H9 (cell line): ENCODE results near the gene ANKS1B. TPM values are rescaled to one million over a fixed set of nuclear protein-coding genes. Genes with fewer than 3 reads are reported as not detected.

ENCODE experiments used
- DNase-seq: peaks from one replicate; pipeline ENCODE4 v3.0.0-alpha.2; 2017
- H2AFZ ChIP-seq: one replicate; pipeline ENCODE4 v1.6.1; 2013; ENCODE audit warnings: mild to moderate bottlenecking, low read length, control low read depth, moderate library complexity
- H2AK5ac ChIP-seq: 2 replicates; pipeline ENCODE4 v1.6.1; 2013; ENCODE audit warnings: low read length, control low read depth, mixed read lengths; ENCODE audit not compliant: insufficient read length
- H2BK120ac ChIP-seq: one replicate; pipeline ENCODE4 v1.6.1; 2013; ENCODE audit warnings: low read depth, mild to moderate bottlenecking, low read length, control low read depth, inconsistent platforms; ENCODE audit not compliant: poor library complexity, severe bottlenecking
- H2BK12ac ChIP-seq: 2 replicates; pipeline ENCODE4 v1.6.1; 2013; ENCODE audit warnings: low read length, control low read depth, mixed read lengths, low read depth; ENCODE audit not compliant: insufficient read length
- H2BK15ac ChIP-seq: 2 replicates; pipeline ENCODE4 v1.6.1; 2013; ENCODE audit warnings: low read depth, low read length, control low read depth
- H2BK20ac ChIP-seq: one replicate; pipeline ENCODE4 v1.6.1; 2013; ENCODE audit warnings: low read depth, mild to moderate bottlenecking, low read length, control low read depth, inconsistent platforms; ENCODE audit not compliant: poor library complexity, severe bottlenecking
- H2BK5ac ChIP-seq: 2 replicates; pipeline ENCODE4 v1.6.1; 2013; ENCODE audit warnings: low read length, control low read depth, mixed read lengths; ENCODE audit not compliant: insufficient read length
- H3K14ac ChIP-seq: 2 replicates; pipeline ENCODE4 v1.6.1; 2013; ENCODE audit warnings: low read length, control low read depth; ENCODE audit not compliant: insufficient read depth
- H3K18ac ChIP-seq: 2 replicates; pipeline ENCODE4 v1.6.1; 2013; ENCODE audit warnings: low read depth, mild to moderate bottlenecking, mixed read lengths, low read length, control low read depth; ENCODE audit not compliant: insufficient read length
- H3K23ac ChIP-seq: 2 replicates; pipeline ENCODE4 v1.6.1; 2013; ENCODE audit warnings: low read length, control low read depth, mixed read lengths, low read depth; ENCODE audit not compliant: insufficient read length
- H3K23me2 ChIP-seq: 2 replicates; pipeline ENCODE4 v1.6.1; 2013; ENCODE audit warnings: low read depth, mild to moderate bottlenecking, mixed read lengths, low read length, control low read depth; ENCODE audit not compliant: insufficient read length, poor library complexity, severe bottlenecking
- H3K27ac ChIP-seq: 2 replicates; pipeline ENCODE4 v1.5.1; 2013; ENCODE audit warnings: low read length, control low read depth, mixed read lengths, low read depth; ENCODE audit not compliant: insufficient read length
- H3K27me3 ChIP-seq: 2 replicates; pipeline ENCODE4 v1.6.1; 2013; ENCODE audit warnings: low read length, control low read depth, inconsistent platforms; ENCODE audit not compliant: insufficient read depth
- H3K4ac ChIP-seq: 2 replicates; pipeline ENCODE4 v1.6.1; 2013; ENCODE audit warnings: low read depth, mild to moderate bottlenecking, control low read depth, inconsistent platforms, low read length, moderate library complexity
- H3K4me1 ChIP-seq: 2 replicates; pipeline ENCODE4 v1.6.1; 2013; ENCODE audit warnings: low read length, control low read depth, inconsistent platforms; ENCODE audit not compliant: insufficient read depth
- H3K4me2 ChIP-seq: 2 replicates; pipeline ENCODE4 v1.6.1; 2013; ENCODE audit warnings: low read length, control low read depth, mixed read lengths; ENCODE audit not compliant: insufficient read length, insufficient read depth
- H3K56ac ChIP-seq: 2 replicates; pipeline ENCODE4 v1.6.1; 2013; ENCODE audit warnings: low read depth, mild to moderate bottlenecking, mixed read lengths, low read length, control low read depth; ENCODE audit not compliant: insufficient read length
- H3K79me1 ChIP-seq: 2 replicates; pipeline ENCODE4 v1.6.1; 2013; ENCODE audit warnings: low read depth, mild to moderate bottlenecking, moderate library complexity, low read length, control low read depth, inconsistent platforms; ENCODE audit not compliant: insufficient read depth, poor library complexity, severe bottlenecking
- H3K79me2 ChIP-seq: 2 replicates; pipeline ENCODE4 v1.6.1; 2013; ENCODE audit warnings: low read length, control low read depth, inconsistent platforms; ENCODE audit not compliant: insufficient read depth
- H3K9ac ChIP-seq: 2 replicates; pipeline ENCODE4 v1.6.1; 2013; ENCODE audit warnings: low read length, control low read depth, mixed read lengths; ENCODE audit not compliant: insufficient read length; ENCODE audit errors: extremely low read depth
- H3K9me3 ChIP-seq: one replicate; pipeline ENCODE4 v1.6.1; 2013; ENCODE audit warnings: low read depth, low read length, inconsistent platforms; ENCODE audit not compliant: control insufficient read depth
- H3T11ph ChIP-seq: one replicate; pipeline ENCODE4 v1.6.1; 2013; ENCODE audit warnings: mild to moderate bottlenecking, low read length, control low read depth, inconsistent platforms
- H4K20me1 ChIP-seq: one replicate; pipeline ENCODE4 v1.6.1; 2013; ENCODE audit not compliant: control insufficient read depth, insufficient read length, insufficient read depth
- H4K5ac ChIP-seq: 2 replicates; pipeline ENCODE4 v1.6.1; 2013; ENCODE audit warnings: low read depth, mild to moderate bottlenecking, mixed read lengths, low read length, control low read depth; ENCODE audit not compliant: insufficient read length
- H4K8ac ChIP-seq: replicated peaks from 2 replicates; pipeline ENCODE4 v1.6.1; 2013; ENCODE audit warnings: low read length, control low read depth, mixed read lengths, low read depth; ENCODE audit not compliant: insufficient read length
- H4K91ac ChIP-seq: 2 replicates; pipeline ENCODE4 v1.6.1; 2013; ENCODE audit warnings: low read depth, mild to moderate bottlenecking, moderate library complexity, mixed read lengths, low read length, control low read depth; ENCODE audit not compliant: insufficient read length
- H3K27ac Mint-ChIP-seq, 3 experiments: 2 replicates in 2 of 3; 3 replicates in 1 of 3; pipeline ENCODE4 v1.8.0; 2020 to 2021; ENCODE audit warnings: mixed read lengths in 3 of 3, mild to moderate bottlenecking in 1 of 3, moderate library complexity in 1 of 3
- H3K27me3 Mint-ChIP-seq: 2 replicates; pipeline ENCODE4 v1.8.0; 2021; ENCODE audit warnings: low read depth, mild to moderate bottlenecking, moderate library complexity, mixed read lengths
- H3K36me3 Mint-ChIP-seq, 3 experiments: 2 replicates in 2 of 3; 3 replicates in 1 of 3; pipeline ENCODE4 v1.8.0; 2020 to 2021; ENCODE audit warnings: low read depth in 3 of 3, mixed read lengths in 3 of 3; ENCODE audit not compliant: insufficient read depth in 1 of 3
- H3K4me1 Mint-ChIP-seq, 2 experiments: 2 replicates each; pipeline ENCODE4 v1.8.0; 2020; ENCODE audit warnings: mixed read lengths in 2 of 2
- H3K4me3 Mint-ChIP-seq, 2 experiments: 2 replicates in 1 of 2; 3 replicates in 1 of 2; pipeline ENCODE4 v1.8.0; 2020 to 2021; ENCODE audit warnings: mild to moderate bottlenecking in 2 of 2, mixed read lengths in 2 of 2, moderate library complexity in 1 of 2
- H3K9me3 Mint-ChIP-seq, 2 experiments: 2 replicates in 1 of 2; 3 replicates in 1 of 2; pipeline ENCODE4 v1.8.0; 2020; ENCODE audit warnings: mild to moderate bottlenecking in 2 of 2, mixed read lengths in 2 of 2, moderate library complexity in 1 of 2
- WGBS: extraction: QIAGEN DNeasy Blood & Tissue Kit; methylation state at CpG from one replicate; pipeline ENCODE4 v1.1.7; 2013; ENCODE audit warnings: missing lambda C conversion rate, low lambda C conversion rate, mixed read lengths; ENCODE audit not compliant: insufficient read length; ENCODE audit errors: extremely low coverage; 5-methylcytosine and 5-hydroxymethylcytosine counted together
- total RNA-seq: library from RNA; stranded (reverse); gene quantifications from 2 replicates; pipeline ENCODE4 v1.2.1, GENCODE V29; 2021
- TF ChIP-seq, protein P1 (sequence below): fragments of 200-600 bp; sonication (generic); conservative IDR thresholded peaks from 3 replicates; pipeline ENCODE4 v1.8.0; 2021; ENCODE audit warnings: antibody characterized with exemption, mild to moderate bottlenecking

Gene ANKS1B
- total RNA-seq, 1 experiment from 2014 or later, result 4.1 TPM

DNA sequence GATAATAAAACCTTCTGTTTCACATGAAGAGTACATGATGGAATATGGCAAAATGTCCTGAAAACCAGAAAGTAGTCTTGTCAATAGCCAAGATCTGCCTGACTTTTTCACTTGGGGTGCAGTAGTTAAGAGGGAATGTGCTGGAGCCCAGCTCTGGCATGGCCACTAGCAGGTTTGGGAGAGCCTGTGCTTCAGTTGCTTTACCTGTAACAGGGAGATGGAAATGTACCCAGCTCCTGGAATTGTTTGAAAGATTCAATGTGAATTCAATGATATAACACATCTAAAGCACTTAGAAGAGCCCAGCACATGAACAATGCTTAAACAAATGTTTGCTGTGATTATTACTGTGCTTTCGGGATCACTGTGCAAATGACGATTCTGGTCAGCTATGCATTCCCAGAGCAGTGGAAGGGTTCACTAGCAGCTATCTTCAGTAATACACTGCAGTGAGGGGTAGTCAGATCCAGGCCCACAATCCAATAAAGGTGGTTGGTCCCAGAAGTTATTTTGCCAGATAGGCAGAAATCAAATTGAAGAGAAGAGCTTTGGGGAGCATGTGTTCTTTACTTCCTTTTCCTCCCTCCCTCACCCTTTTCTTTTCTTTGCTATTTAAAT, 1114.7 kb downstream of the ANKS1B start:
- no peaks in the 10 kb centered on the region for H3K9me3 ChIP-seq
- H2AFZ ChIP-seq, result no peak overlapping the region
- H3K4me1 ChIP-seq, result peaks cover 6% of the 10 kb centered on the region; the same call in 1 of the 2 replicates
- no CpG with 5 or more reads among the region's 2 CpGs for WGBS
- Mint-ChIP-seq H3K36me3 (no peaks in the 10 kb centered on the region; a peak in 2 of 7 replicates), H3K27me3 (no peaks in the 10 kb centered on the region), H3K4me1 (peaks cover 10% of the 10 kb centered on the region in 2 experiments), H3K27ac (no peak overlapping the region), H3K4me3 (no peak overlapping the region), H3K9me3 (no peaks in the 10 kb centered on the region; a peak in 3 of 5 replicates)
- H3K79me2 ChIP-seq, result no peaks in the 10 kb centered on the region
- no peak overlapping the region for H2BK120ac ChIP-seq
- no peak overlapping the region for H3K27ac ChIP-seq
- no peak overlapping the region for H3K56ac ChIP-seq
- H2BK20ac ChIP-seq, result no peak overlapping the region
- H4K5ac ChIP-seq, result no peak overlapping the region
- no peak overlapping the region for H2BK5ac ChIP-seq
- TF ChIP-seq, protein P1, sequence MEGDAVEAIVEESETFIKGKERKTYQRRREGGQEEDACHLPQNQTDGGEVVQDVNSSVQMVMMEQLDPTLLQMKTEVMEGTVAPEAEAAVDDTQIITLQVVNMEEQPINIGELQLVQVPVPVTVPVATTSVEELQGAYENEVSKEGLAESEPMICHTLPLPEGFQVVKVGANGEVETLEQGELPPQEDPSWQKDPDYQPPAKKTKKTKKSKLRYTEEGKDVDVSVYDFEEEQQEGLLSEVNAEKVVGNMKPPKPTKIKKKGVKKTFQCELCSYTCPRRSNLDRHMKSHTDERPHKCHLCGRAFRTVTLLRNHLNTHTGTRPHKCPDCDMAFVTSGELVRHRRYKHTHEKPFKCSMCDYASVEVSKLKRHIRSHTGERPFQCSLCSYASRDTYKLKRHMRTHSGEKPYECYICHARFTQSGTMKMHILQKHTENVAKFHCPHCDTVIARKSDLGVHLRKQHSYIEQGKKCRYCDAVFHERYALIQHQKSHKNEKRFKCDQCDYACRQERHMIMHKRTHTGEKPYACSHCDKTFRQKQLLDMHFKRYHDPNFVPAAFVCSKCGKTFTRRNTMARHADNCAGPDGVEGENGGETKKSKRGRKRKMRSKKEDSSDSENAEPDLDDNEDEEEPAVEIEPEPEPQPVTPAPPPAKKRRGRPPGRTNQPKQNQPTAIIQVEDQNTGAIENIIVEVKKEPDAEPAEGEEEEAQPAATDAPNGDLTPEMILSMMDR, result no peak
- H3K18ac ChIP-seq, result no peak overlapping the region
- no peak overlapping the region for H3K4me2 ChIP-seq
- no peak for DNase-seq
- H3K23ac ChIP-seq, result no peak overlapping the region
- no peaks in the 10 kb centered on the region for H4K20me1 ChIP-seq
- no peak overlapping the region for H3K14ac ChIP-seq
- H2AK5ac ChIP-seq, result no peak overlapping the region
- H3K27me3 ChIP-seq, result no peaks in the 10 kb centered on the region
- no peaks in the 10 kb centered on the region for H3K79me1 ChIP-seq
- H3T11ph ChIP-seq, result no peak overlapping the region
- H2BK12ac ChIP-seq, result no peak overlapping the region
- H4K91ac ChIP-seq, result no peak overlapping the region
- no peak overlapping the region for H3K4ac ChIP-seq
- H3K23me2 ChIP-seq, result no peaks in the 10 kb centered on the region
- H4K8ac ChIP-seq, result no peak overlapping the region
- no peak overlapping the region for H2BK15ac ChIP-seq
- no peak overlapping the region for H3K9ac ChIP-seq
